K562 (cell line): ENCODE measurements around the gene TRMT1. TPM values are rescaled to one million over a fixed set of nuclear protein-coding genes. Genes with fewer than 3 reads are reported as not detected.
A peak's percentile ranks its signal among the peaks of the same experiment; 100 is the strongest.

Source experiments
- ATAC-seq: fragments of 200-7000 bp; cut with Tn5 transposase; 3 replicates; pipeline ENCODE4 v1.9.1; 2020; ENCODE audit warnings: moderate library complexity
- BruUV-seq: library from RNA; stranded (reverse); fragments of 400-500 nt; replicated peaks from 2 replicates; lab custom pipeline; 2021; lab: Mats Ljungman, UMichigan
- CTCF ChIA-PET: fragments of 300-600 bp; formaldehyde crosslinking; extraction: SDS; loops from one replicate; lab custom pipeline; 2021; ENCODE audit warnings: low intra/inter-chr PET ratio; lab: Yijun Ruan, JAX
- POLR2A ChIA-PET: fragments of 300-600, 350-650 bp; sonication (Branson Sonifier 250); formaldehyde crosslinking; extraction: SDS; loops from one replicate; lab custom pipeline; 2021; ENCODE audit warnings: antibody characterized with exemption, inconsistent platforms; lab: Yijun Ruan, JAX
- DNase-seq, 4 experiments: peaks; one replicate each; pipeline versions ENCODE4 v3.0.0 to v3.0.0-alpha.2; 2011 to 2018; ENCODE audit warnings: low spot score in 3 of 4, mixed read lengths in 3 of 4; ENCODE audit errors: extremely low read depth in 1 of 4
- FAIRE-seq: peaks from 2 replicates; lab custom pipeline; 2011; peaks lifted over from hg19 to GRCh38; lab: Jason Lieb, UNC
- H2AFZ ChIP-seq: 2 replicates; pipeline ENCODE4 v1.6.0; 2011; ENCODE audit warnings: low read depth, low read length, control low read depth, inconsistent platforms
- H3K27ac ChIP-seq: fragments of 200-600 bp; 3 replicates; pipeline ENCODE4 v1.8.0; 2011; ENCODE audit warnings: low read depth, mild to moderate bottlenecking, control low read depth, inconsistent platforms, low read length, moderate library complexity, mixed read lengths; ENCODE audit errors: extremely low read depth
- H3K27me3 ChIP-seq, 2 experiments: fragments of 300-600 bp in 1 of 2; 2 replicates in 1 of 2; 3 replicates in 1 of 2; pipeline versions ENCODE4 v1.6.0 to v1.8.0; 2011; ENCODE audit warnings: inconsistent platforms in 2 of 2, low read length in 2 of 2, mild to moderate bottlenecking in 1 of 2, mixed read lengths in 1 of 2, moderate library complexity in 1 of 2; ENCODE audit not compliant: control insufficient read depth in 2 of 2, insufficient read depth in 2 of 2
- H3K36me3 ChIP-seq: fragments of 300-600 bp; 3 replicates; pipeline ENCODE4 v1.8.0; 2011; ENCODE audit warnings: mild to moderate bottlenecking, low read length, inconsistent platforms; ENCODE audit not compliant: control insufficient read depth, insufficient read depth
- H3K4me1 ChIP-seq, 2 experiments: fragments of 200-600 bp in 1 of 2; replicated peaks in 1 of 2; 2 replicates in 1 of 2; 3 replicates in 1 of 2; pipeline versions ENCODE4 v1.5.1 to v1.8.0; 2011; ENCODE audit warnings: inconsistent platforms in 2 of 2, low read length in 2 of 2, mild to moderate bottlenecking in 1 of 2, mixed read lengths in 1 of 2, moderate library complexity in 1 of 2; ENCODE audit not compliant: control insufficient read depth in 2 of 2, insufficient read depth in 2 of 2
- H3K4me2 ChIP-seq: 2 replicates; pipeline ENCODE4 v1.6.1; 2011; ENCODE audit warnings: low read length, control low read depth, inconsistent platforms, mixed read lengths; ENCODE audit not compliant: insufficient read depth
- H3K4me3 ChIP-seq: fragments of 200-600 bp; sonication (generic), shearing (Covaris generic); 2 replicates; pipeline ENCODE4 v1.5.1; 2016; ENCODE audit warnings: control low read depth, inconsistent platforms
- H3K79me2 ChIP-seq: fragments of 200-600 bp; 3 replicates; pipeline ENCODE4 v1.8.0; 2011; ENCODE audit warnings: low read length, inconsistent platforms; ENCODE audit not compliant: control insufficient read depth, insufficient read depth
- H3K9ac ChIP-seq, 2 experiments: 2 replicates each; pipeline versions ENCODE4 v1.6.0 to v1.6.1; 2011; ENCODE audit warnings: low read depth in 2 of 2, low read length in 2 of 2, control low read depth in 1 of 2, inconsistent platforms in 1 of 2, mild to moderate bottlenecking in 1 of 2, mixed read lengths in 1 of 2; ENCODE audit not compliant: insufficient read depth in 1 of 2
- H3K9me1 ChIP-seq: one replicate; pipeline ENCODE4 v1.6.0; 2011; ENCODE audit warnings: inconsistent platforms, mild to moderate bottlenecking, low read length, moderate library complexity; ENCODE audit not compliant: control insufficient read depth, insufficient read depth
- H3K9me3 ChIP-seq: replicated peaks from 2 replicates; pipeline ENCODE4 v1.5.1; 2011; ENCODE audit warnings: low read depth, low read length, inconsistent platforms; ENCODE audit not compliant: control insufficient read depth, insufficient read depth
- H4K20me1 ChIP-seq: replicated peaks from 2 replicates; pipeline ENCODE4 v1.6.1; 2011; ENCODE audit warnings: low read length, inconsistent platforms, mixed read lengths; ENCODE audit not compliant: control insufficient read depth, insufficient read depth
- ATF7 ChIP-seq: fragments of 450-650 bp; IDR thresholded peaks from 2 replicates; pipeline ENCODE4 v1.7.1; 2014; ENCODE audit warnings: mild to moderate bottlenecking, moderate library complexity
- CBFA2T3 ChIP-seq: fragments of 450-650 bp; IDR thresholded peaks from 2 replicates; pipeline ENCODE4 v1.6.1; 2017
- DACH1 ChIP-seq: fragments of 450-650 bp; IDR thresholded peaks from 2 replicates; pipeline ENCODE4 v1.6.1; 2018; ENCODE audit not compliant: partially characterized antibody
- MGA ChIP-seq: fragments of 450-650 bp; IDR thresholded peaks from 2 replicates; pipeline ENCODE4 v1.6.1; 2016; ENCODE audit warnings: mild to moderate bottlenecking, moderate library complexity
- TFAP4 ChIP-seq: sonication (generic); formaldehyde crosslinking; IDR thresholded peaks from 2 replicates; pipeline ENCODE4 v1.8.0; 2022; ENCODE audit warnings: missing genetic modification reagents, mild to moderate bottlenecking, moderate library complexity, borderline replicate concordance
- ZMIZ1 ChIP-seq, 2 experiments: fragments of 150-350 bp in 1 of 2; IDR thresholded peaks; 2 replicates each; pipeline ENCODE4 v1.6.1; 2012 to 2016; ENCODE audit warnings: low read depth in 2 of 2, low read length in 2 of 2, mild to moderate bottlenecking in 1 of 2, moderate library complexity in 1 of 2
- WGBS: fragments of 100-300 bp; shearing (Covaris generic); methylation state at CpG from one replicate; pipeline ENCODE4 v1.1.6; 2016; ENCODE audit warnings: low coverage, mixed read lengths; ENCODE audit not compliant: insufficient coverage; ENCODE audit errors: missing lambda C conversion rate; 5-methylcytosine and 5-hydroxymethylcytosine counted together
- in situ Hi-C: fragments of 300-500 bp; cut with MboI; formaldehyde crosslinking; loops from 4 replicates; pipeline ENCODE4 v1.15.0; 2018; ENCODE audit warnings: inconsistent platforms, mixed read lengths
- intact Hi-C: fragments of 100-400 bp; cut with micrococcal nuclease; formaldehyde crosslinking; loops from 2 replicates; pipeline ENCODE4 v1.14.2; 2022
- polyA plus RNA-seq, 8 experiments: library from polyadenylated mRNA; depleted of rRNA in 4 of 8; stranded (reverse) in 5 of 8; unstranded in 3 of 8; fragments of >200 nt; fragmentation: Nextera tagmentation in 2 of 8; fragmentation: Illumina TruSeq in 1 of 8; extraction: Ambion mirVana in 2 of 8; extraction: Trizol in 1 of 8; gene quantifications; 2 replicates each; pipeline versions ENCODE4 v1.2.1 to v1.2.3, GENCODE V29; 2011 to 2014; ENCODE audit warnings: inconsistent platforms in 1 of 8, missing spikeins in 1 of 8
- total RNA-seq, 7 experiments: library from RNA; depleted of rRNA in 6 of 7; stranded (reverse); fragments of >200 nt in 6 of 7; fragmentation: Illumina TruSeq in 2 of 7; extraction: Trizol in 2 of 7; gene quantifications; 2 replicates each; pipeline versions ENCODE4 v1.2.1 to v1.2.3, GENCODE V29; 2011 to 2021; ENCODE audit warnings: low replicate concordance in 1 of 7

The TRMT1 gene
- total and polyA plus RNA-seq, 9 of the 15 experiments (the other 6 are each of a cell fraction or from before 2014, with no cell fraction given) = 5.8 to 158 (median 54.3) TPM

GRCh38 chr19:13077240-13077639 is 39.3 kb downstream of the TRMT1 start:
- H3K79me2 ChIP-seq = no peaks in the 10 kb centered on the region
- no peak for DNase-seq
- no peaks in the 10 kb centered on the region for H4K20me1 ChIP-seq
- ChIA-PET POLR2A (interaction anchor here (1.0 to 1.1 kb wide), 2 partner anchors 11 to 72 kb away, joined by 3 to 4 read pairs; no protein-coding TSS in a partner anchor), CTCF (interaction anchor here (0.6 kb wide), 1 partner anchor 185 kb away, joined by 3 read pairs; no protein-coding TSS in a partner anchor)
- in situ Hi-C loops = no loop called here
- 77% methylated on average over 11 of the region's 11 CpGs for WGBS
- peaks cover 34 to 76% of the 10 kb centered on the region in 2 experiments for H3K4me1 ChIP-seq
- no peak for FAIRE-seq
- intact Hi-C loops = no loop called here
- H3K36me3 ChIP-seq = peaks cover 47% of the 10 kb centered on the region; the same call in 2 of the 3 replicates
- H3K9me1 ChIP-seq = no peaks in the 10 kb centered on the region
- peak overlapping the region in 1 of 2 experiments; percentile 81; a peak in 2 of 4 replicates for H3K9ac ChIP-seq
- no peak overlapping the region for H2AFZ ChIP-seq
- H3K27me3 ChIP-seq = no peaks in the 10 kb centered on the region
- no TSS peak for BruUV-seq
- no peak for ATAC-seq
- no peak overlapping the region for H3K4me3 ChIP-seq
- H3K27ac ChIP-seq = no peak overlapping the region; the same call in 2 of the 3 replicates
- no peaks in the 10 kb centered on the region for H3K9me3 ChIP-seq
- H3K4me2 ChIP-seq = no peak overlapping the region
- TF ChIP-seq ATF7 = no peak
- no peak for TF ChIP-seq ZMIZ1 (IDR thresholded peaks at IDR 0.05; ENCODE audit: low read depth in 2 of 2, low read length in 2 of 2)
- no peak for TF ChIP-seq DACH1
- TF ChIP-seq CBFA2T3 = peak; percentile 63
- TF ChIP-seq MGA = no peak
- TF ChIP-seq TFAP4 (CRISPR knock-in tag) = peak; percentile 73; the same call in 1 of the 2 replicates
